NCI-H69 (cell line): Measurements from ENCODE around the gene LPCAT1.
"Not testable (repeated sequence)": the region's sequence is repeated elsewhere in the genome, so short reads cannot be mapped to it uniquely, and the experiment has no call there.

Experiments
- DNase-seq: peaks from one replicate; lab custom pipeline; 2025; lab: John Stamatoyannopoulos, UW

Gene LPCAT1

DNA sequence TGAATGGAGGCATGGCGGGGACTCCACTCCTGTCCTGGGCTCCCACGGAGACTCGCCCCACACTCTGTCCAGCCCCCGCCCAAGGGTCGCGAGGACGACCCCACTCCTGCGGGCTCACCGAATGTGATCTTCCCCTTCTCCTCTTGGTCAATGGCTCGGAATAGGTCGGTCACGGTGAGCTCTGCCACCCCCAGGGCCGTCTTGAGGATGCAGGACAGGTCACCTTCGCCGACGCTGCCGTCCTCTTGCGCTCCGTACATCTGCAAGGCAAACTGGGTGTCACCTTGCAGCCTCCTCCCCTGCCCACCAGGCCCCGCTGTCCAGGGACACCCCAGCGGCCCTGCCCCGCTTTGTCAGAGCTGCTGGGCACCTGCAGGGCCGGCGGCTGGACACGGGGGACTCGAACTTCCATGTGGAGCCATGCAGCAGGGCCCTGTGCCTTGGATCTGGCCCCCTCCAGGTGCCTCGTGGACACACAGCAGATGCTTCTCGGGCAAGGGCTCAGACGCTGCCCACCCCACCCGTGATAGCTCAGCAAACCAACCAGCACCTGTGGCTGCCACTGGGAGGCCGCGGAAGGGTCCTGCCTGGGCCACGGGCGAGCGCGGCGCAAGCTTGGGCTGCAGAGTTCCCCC, 57.0 kb downstream of the LPCAT1 start:
- DNase-seq, result no peak

DNA sequence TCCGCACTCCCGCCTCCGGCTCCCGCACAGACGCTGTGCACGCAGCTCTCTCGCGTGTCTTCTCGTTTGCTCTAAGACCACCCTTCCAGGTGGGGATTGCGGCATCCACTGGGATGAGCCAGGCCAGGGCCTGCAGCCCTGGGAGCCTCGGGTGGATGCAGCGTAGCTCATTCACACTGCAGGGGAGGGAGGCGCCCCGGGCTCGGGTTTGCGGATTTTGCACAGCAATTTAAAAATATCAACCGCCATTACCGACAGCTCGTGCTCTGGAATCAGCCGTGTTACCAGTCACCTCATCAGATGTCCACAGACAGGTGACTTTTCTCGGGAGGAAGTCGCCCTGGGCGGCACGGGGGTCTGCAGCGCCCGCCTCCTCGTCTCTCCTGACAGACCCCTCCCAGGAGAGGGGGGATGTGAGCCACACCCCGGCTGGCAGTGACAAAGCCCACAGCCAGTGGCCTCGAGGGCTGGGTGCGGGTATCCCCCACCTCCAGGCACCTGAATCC, 57.7 kb downstream of the LPCAT1 start:
- no peak for DNase-seq

DNA sequence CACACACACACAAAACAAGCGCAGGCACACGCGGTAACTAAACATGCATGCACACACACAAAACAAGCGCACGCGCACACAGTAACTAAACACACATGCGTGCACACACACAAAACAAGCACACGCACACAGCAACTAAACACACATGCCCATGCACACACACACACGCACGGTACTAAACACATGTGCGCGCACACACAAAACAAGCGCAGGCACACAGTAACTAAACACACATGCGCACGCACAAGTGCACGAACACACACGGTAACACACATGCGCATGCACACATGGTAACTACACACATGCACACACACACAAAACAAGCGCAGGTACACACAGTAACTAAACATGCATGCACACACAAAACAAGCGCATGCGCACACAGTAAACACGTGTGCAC, 58.6 kb downstream of the LPCAT1 start:
- DNase-seq, result no peak

DNA sequence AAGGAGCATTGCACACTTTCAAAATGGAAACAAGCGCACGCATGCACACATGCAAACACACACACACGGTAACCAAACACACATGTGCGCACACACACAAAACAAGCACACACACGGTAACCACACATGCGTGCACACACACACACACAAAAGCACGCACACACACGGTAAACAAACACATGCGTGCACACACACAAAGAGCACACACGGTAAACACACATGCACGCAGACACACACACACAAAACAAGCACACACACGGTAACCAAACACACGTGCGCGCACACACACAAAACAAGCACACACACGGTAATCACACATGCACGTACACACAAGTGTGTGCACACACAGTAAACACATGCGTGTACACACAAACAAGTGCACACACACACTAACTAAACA, 59.2 kb downstream of the LPCAT1 start:
- DNase-seq, result no peak

DNA sequence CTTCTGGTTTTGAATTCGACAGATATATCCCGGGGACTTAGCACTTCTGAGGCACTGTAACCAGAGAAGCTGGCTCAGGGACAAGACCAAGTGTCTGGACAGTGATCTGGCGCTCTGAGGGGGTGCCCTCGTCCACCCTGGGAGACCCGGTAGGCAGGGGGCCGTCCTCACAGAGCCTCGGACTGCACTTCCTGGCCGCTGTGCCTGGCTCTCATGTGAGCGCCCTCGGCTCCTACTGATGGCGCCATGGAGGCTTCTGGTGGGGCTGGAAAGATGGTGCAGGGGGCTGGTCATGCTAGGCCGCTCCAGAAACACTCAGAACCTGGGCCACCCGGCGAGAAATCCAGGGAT, 59.7 kb downstream of the LPCAT1 start:
- DNase-seq, result no peak

DNA sequence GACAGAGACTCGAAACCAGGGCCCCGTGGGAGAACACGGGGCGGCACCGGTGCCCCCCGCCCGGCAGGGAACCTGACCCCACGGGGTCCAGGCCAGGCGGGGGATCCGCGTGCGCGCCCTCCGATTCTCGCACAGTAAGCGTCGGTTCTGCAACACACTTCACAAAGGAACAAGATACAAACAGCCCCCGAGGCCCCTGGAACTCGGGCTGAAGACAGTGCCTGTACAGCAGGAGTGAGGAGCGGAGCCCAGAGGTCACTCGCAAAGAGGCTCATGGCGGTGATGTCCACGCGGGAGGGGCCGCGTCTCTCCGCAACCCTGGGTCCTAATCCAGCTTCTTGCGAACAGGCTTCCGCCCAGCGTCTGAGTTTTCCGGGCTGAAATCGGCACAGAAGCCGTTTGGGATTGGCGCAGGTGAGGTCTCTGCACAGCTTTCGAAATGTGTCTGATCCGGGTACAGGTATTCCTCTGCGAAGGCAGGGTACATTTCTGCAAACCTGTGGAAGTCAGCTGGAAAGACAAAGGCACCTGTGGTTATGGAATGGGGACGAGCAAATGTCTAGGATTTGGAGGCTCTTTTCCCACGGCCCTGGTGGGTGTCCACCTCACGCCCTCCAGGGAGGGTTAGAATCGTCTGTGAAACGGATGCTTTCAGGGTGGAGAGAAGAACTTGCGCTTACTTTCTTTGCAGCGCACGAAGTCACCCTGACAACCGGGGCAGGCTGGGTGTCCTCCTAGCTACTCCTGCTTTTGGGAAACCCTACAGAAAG, 60.2 kb downstream of the LPCAT1 start:
- DNase-seq, result no peak

DNA sequence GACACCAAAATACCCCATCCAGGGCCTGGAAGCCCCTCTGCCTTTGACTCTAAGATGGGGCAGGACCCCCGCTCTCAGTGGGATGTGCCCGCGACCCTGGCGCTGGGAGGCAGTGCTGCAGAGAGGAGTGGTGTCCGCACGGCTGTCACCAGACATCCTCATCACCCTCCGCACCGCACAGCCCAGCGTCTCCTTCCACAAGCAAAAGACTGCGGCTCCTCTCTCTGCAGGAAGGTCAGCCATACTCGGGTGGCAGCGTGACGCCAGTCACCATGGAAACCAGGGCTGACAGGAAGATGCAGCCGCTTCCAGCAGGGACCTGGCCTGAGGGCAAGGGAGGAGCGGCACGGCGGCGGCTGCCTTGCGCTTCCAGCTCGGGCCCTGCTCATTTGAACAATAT, 61.4 kb downstream of the LPCAT1 start:
- DNase-seq, result peak; percentile 45

DNA sequence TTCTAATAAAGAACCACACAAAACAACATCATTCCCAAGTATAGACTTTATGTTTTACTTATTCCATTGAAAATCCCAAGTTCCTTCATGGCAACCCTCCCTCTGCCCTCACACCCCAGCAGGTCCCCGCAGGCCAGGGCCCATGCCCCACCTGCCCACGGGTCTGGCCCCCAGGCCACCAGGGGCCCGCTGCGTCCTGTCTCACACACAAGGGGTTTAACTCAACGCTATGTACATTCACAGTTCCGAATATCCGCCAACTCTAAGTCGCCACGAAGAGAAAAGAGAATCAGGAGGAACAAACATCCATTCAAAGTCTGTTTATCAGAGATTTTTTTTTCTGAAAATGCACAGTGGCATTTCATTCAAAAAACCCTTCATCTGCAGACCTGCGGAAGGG, 62.4 kb downstream of the LPCAT1 start:
- DNase-seq, result no peak

DNA sequence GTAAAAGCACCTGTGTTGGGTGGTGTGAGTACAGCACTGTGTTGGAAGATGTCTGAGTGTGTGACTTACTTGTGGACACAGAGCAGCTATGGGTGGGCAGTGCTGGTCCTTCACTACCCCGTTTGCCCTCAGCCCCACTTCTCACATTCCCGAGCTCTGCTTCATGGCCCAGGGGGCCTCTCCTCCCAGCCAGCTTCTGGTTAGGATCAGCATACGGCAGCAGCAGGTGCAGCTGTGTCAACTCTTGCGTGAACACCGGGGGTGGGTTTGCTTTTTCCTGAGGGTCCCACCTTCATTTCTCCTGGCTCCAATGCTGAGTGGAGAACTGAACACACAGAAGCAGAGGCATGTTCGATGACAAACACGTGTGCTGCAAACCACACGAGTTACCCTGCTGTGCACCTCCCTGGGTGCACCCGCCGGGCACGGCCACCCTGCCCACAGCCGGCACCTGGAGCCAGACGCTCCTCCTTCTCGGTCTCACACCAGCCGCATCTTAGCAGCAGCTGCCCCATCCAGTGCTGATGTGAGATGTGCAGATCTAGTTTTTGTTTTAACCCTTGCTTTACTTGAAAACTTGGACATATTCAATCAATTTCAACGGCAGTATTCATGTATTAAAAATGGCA, 63.6 kb downstream of the LPCAT1 start:
- DNase-seq, result peak; percentile 27

DNA sequence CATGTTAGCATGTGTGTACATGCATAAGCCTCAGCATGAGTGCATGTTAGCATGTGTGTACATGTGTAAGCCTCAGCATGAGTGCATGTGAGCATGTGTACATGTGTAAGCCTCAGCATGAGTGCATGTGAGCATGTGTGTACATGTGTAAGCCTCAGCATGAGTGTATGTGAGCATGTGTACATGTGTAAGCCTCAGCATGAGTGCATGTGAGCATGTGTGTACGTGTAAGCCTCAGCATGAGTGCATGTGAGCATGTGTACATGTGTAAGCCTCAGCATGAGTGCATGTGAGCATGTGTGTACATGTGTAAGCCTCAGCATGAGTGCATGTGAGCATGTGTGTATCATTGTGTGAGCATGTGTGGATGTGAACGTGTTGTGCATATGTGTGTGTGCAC, 64.3 kb downstream of the LPCAT1 start:
- DNase-seq, result not testable (repeated sequence)

DNA sequence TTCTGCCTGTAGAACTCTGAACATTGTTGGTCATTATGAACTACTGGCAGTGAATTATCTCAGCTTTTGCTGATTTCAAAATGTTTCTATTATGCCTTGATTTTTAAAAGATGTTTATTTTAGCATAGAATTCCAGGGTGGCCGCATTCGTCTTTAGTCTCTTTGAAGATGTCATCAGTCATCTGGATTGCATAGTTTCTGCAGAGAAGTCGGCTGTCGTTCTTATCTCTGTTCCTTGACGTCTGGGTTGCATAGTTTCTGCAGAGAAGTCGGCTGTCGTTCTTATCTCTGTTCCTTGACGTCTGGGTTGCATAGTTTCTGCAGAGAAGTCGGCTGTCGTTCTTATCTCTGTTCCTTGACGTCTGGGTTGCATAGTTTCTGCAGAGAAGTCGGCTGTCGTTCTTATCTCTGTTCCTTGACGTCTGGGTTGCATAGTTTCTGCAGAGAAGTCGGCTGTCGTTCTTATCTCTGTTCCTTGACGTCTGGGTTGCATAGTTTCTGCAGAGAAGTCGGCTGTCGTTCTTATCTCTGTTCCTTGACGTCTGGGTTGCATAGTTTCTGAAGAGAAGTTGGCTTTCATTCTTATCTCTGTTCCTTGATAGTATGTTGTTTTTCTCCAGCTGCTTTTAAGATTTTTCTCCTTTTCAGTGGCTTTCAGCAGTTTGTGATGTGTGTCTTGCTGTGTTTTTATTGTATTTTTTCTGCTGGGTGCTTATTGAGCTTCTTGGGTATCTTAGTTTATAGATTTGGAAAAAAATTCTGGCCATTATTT, 67.5 kb downstream of the LPCAT1 start:
- not testable (repeated sequence) for DNase-seq

DNA sequence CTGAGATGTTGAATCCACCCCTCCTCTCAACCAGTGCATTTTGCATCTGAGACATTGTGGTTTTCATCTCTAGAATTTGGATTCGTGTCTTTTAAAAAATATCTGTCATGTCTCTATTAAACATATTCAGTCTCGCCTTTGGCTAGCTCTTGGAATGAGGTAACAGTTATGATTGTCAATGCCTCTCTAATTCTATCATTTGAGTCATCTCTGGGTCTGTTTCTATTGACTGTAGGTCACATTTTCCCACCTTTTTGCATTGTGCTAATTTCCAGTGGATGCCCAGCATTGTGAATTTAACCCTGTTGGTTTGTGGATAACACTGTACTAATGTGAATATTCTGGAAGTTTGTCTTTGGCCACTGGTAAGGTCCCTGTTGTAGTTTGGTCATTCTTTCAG, 70.1 kb downstream of the LPCAT1 start:
- no peak for DNase-seq

DNA sequence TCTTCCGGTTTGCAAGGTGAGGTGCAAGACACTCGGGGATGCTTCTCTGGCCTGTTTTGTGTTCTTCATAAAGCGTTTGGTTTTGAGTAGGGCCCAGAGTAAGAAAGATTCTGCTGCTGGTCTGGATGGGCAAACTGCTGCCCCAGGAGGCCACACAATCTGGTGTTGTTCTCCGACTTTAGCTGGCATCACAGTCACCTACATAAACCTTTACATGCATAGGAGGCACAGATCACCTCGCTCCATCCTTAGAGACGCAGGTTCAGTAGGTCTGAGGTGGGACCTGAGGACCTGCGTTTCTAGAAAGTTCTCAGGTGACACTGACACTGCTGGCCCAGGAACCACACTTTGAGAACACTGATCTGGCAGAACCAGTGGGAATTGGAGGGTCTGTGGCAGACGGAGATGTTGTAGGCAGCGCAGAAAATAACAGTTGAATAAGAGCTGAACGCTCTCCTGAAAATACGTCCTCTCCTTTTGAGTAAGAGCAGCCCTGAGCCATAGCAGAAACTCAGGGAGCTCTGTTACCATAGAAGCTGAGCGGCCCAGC, 74.6 kb downstream of the LPCAT1 start:
- DNase-seq, result no peak

DNA sequence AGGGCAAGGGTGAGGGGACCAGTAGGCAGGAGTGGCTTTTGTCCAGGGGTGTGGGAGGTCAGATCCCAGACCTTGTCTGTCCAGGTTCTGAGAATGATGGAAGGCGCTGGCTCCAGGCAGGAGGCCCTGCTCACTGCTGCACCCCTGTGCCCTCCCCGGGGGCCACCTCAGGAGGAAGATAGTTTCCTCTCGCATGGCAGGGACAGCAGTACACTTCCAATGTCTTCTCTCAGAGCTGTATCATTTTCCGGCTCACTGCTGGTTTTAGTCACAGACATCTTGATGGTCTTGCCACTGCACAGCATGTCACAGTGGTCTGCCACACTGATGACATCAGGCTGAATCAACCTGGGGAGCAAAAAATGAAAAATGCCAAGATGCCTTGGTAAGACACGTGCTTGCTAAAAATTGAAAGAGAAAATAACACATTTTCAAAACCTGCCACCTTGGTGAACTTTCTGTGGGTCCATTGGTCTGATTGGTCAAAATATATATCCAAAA, 75.2 kb downstream of the LPCAT1 start:
- no peak for DNase-seq

DNA sequence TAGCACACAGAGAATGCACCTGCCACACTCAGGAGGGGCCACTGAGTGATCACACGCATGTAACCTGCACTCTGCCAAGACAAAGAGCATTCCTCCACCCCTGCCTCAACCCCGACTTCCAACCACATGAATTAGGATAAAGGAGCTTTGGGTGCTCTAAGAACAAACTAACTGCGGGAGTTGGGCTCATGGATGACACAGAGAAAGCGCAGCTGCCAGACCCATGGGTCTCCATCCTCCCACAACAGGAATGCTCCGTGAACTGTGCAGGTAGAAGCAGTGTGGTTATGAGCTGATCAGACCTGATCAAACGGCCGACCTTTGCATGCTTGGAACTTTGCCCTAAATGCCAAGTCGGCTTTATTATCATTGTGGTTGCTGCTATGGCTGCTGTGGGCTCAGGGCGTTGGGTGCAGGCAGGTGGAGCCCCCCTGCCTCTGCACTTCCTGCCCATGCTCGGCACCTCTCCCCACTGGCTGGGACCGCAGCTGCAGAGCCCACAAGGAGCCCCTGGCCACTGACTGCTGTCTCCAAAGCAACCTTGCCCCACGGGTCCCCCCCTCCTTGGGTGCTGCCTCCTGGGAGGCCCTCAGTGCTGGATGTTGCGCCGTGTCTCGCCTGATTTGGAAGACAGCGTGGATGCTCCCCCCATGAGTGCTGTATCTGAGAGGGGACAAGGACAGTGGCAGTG, 75.9 kb downstream of the LPCAT1 start:
- no peak for DNase-seq

DNA sequence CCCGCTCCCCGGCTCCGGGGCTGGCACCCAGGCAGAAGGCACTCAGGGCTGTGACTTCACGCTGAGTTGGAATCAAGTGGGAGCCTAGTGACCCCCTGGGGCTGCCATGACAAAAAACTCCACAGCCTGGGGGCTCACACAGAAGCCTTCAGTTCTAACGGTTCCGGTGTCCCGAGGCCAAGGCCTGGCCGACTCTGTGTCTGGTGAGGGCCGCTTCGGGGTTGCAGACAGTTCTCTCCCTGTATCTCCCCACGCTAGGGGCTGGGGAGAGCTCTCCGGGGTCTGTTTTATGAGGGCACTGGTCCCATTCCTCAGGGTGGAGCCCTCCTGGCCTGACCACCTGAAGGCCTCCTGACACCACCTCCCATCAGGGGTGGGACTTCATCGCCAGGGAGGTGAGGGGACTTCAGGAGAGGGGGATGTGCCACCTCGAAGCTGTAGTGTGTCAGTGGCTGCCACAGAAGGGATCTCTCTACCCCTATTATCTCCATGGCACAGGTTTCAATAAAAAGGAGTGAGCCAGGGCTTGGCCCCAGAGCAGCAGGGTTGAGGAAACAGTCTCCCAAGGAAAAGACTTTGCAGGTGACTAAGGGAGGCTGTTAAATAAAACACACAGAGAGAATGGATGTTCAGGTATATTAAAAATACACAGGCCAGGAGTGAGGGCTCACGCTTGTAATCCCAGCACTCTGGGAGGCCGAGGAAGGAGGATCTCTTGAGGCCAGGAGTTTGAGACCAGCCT, 77.0 kb downstream of the LPCAT1 start:
- DNase-seq, result no peak

DNA sequence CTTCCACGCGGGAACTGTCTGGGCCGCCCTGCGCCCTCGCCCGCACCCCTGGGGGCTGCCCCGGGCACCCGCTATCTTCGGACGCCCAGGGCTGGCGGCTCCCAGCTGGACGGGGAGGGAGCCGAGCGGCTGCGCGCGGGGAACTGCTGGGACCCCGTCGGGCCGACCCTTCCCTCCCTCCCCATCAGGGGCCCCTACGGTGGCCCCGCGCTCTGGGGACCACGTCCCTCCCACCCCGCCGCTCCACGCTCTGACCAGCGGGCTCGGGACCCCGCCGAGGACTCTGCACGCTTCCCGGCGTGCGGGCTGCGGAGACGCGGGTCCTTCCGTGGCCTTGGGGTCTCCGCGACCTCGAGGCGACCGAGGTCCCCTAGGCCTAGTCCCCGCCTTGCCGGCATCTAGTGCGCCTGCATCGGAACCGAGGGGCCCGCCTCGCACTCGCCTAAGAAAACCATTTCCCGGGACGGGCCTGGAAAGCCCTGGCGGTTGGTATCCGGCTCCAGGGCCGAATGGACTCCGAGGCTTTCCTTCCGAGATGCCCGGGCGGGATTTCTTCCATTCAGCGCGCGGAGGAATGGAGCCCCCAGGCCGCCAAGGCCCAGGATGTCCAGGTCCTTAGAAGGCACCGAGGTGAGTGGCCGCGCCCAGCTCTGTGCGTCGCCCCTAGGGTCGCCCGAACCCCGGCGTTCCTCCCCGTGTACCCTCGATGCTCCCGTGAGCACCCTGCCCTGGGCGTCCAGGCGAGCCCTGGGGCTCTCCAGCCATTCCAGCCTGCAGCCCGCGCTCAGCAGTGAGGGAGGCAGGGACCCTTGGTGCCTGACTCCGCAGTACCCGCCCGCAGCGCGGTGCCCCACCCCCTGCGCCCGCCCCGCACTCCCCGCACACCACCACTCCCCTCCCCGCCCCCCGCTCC, 77.8 kb downstream of the LPCAT1 start:
- DNase-seq, result no peak

DNA sequence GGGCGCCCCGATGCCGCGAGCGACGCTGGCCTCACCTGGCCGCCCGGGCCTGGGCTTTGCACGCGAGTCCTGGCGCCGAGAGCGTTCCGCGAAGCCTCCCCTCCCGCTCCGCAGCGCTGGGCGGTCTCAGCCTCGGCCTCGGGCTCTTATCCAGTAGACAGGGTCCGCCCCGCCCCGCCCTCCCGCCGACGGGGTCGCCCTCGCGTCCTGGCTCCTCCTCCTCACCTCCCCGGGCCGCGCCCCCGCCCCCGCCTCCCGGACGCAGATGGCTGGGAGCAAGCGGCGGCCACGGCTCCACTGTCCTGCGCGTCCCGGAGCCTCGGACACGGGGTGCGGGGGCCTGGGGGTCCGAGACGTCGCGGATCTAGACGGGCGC, 78.5 kb downstream of the LPCAT1 start, which contains the start of gene SLC6A3:
Gene SLC6A3 (minus strand): TSS at position 128 of the 376 bp plus-strand sequence. CDS start 2,243 bp downstream, outside the sequence.
- DNase-seq, result peak; percentile 87
